ENCODE results near the gene SLC35D1. TPM values are rescaled to one million over a fixed set of nuclear protein-coding genes. Genes with fewer than 3 reads are reported as not detected.

SLC35D1 gene
- total and polyA plus RNA-seq, 10 of the 15 experiments (the other 5 are each of a cell fraction or from before 2014, with no cell fraction given): 2.9 to 12.4 (median 8.6) TPM

GRCh38 chr1:67031121-67031858, 22.7 kb downstream of the SLC35D1 start:
- H3K27me3 ChIP-seq (replicated peaks in 1 of 2; ENCODE audit: control insufficient read depth in 2 of 2, insufficient read depth in 2 of 2, low read length in 1 of 2): no peaks in the 10 kb centered on the region
- ChIA-PET POLR2A (no interaction called here), SMC1A (ENCODE audit: uncharacterized antibody, unreplicated experiment) (no interaction called here), RAD21 (ENCODE audit: unreplicated experiment) (no interaction called here), CTCF (no interaction called here)
- intact Hi-C loops (cut with micrococcal nuclease; ENCODE audit: unreplicated experiment) (no loop called here), in situ Hi-C loops (cut with MboI) (no loop called here)
- no peak overlapping the region for H3K4me3 ChIP-seq
- H3K79me2 ChIP-seq (ENCODE audit: control insufficient read depth, insufficient read depth, low read length): no peaks in the 10 kb centered on the region
- DNase-seq (ENCODE audit: low read depth, low spot score): no peak
- H3K4me2 ChIP-seq (ENCODE audit: control insufficient read depth, insufficient read depth): no peak overlapping the region
- WGBS (ENCODE audit: insufficient coverage, insufficient replicate concordance, low lambda C conversion rate, missing lambda C conversion rate): 97% methylated on average over 5 of the region's 5 CpGs
- no peak for FAIRE-seq
- no peak for ATAC-seq
- H2AFZ ChIP-seq (ENCODE audit: control insufficient read depth, low read depth, low read length): no peak overlapping the region
- no peak overlapping the region for H3K9ac ChIP-seq (ENCODE audit: control insufficient read depth, insufficient read depth, low read length)
- H3K9me3 ChIP-seq (replicated peaks; ENCODE audit: control insufficient read depth, insufficient read depth, low read length): no peaks in the 10 kb centered on the region; the same call in 2 of the 3 replicates
- no peaks in the 10 kb centered on the region for H4K20me1 ChIP-seq (ENCODE audit: control insufficient read depth, insufficient read depth)
- no peaks in the 10 kb centered on the region for H3K36me3 ChIP-seq (ENCODE audit: control insufficient read depth in 2 of 2, insufficient read depth in 2 of 2, low read length in 1 of 2)
- TF ChIP-seq STAT1 (conservative IDR thresholded peaks at IDR 0.05) (no peak), CEBPZ (IDR thresholded peaks at IDR 0.05; ENCODE audit: low read depth, low read length) (no peak), FOXK2 (IDR thresholded peaks at IDR 0.05) (no peak), KLF5 (IDR thresholded peaks at IDR 0.05; ENCODE audit: partially characterized antibody) (no peak), YBX1 (IDR thresholded peaks at IDR 0.05) (no peak)
- no peak overlapping the region for H3K27ac ChIP-seq (ENCODE audit: control insufficient read depth, insufficient read depth)
- no peaks in the 10 kb centered on the region for H3K4me1 ChIP-seq (ENCODE audit: control insufficient read depth, insufficient read depth, low read length)
- no TSS peak for BruUV-seq (replicated peaks)
